ENCODE data around the gene SLC5A9. TPM values are rescaled to one million over a fixed set of nuclear protein-coding genes. Genes with fewer than 3 reads are reported as not detected.

The SLC5A9 gene
- total RNA-seq, 1 experiment from 2014 or later: not detected

DNA sequence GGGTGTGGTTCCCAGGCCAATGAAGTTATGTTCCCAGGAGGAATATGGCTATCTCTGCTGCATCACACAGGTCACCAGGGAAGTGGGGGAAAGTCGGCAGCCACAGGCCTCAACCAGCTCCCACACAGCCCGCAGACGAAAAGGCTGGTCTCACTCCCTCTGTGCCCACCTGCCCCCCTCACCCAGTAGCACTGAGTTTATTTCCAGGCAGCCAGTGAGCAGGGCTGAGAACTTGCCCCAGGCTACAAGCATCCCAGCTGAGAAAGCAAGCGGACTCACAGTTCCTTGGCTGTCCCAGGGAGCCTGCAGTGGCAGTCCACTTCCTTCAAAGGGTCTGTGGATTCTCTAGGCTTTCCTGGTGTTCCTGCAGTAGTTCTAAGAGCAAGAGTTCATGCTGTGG, 68.9 kb downstream of the SLC5A9 start:
- Histone ChIP-seq H3K9me3 (ENCODE audit: control insufficient read depth, low read depth, low read length) (no peaks in the 10 kb centered on the region), H2BK120ac (ENCODE audit: low read depth, low read length, poor library complexity, severe bottlenecking) (no peak overlapping the region), H4K8ac (replicated peaks; ENCODE audit: insufficient read length, low read depth, low read length) (no peak overlapping the region), H2AK5ac (ENCODE audit: insufficient read length, low read length) (no peak overlapping the region), H3K27ac (ENCODE audit: insufficient read length, low read depth, low read length) (no peak overlapping the region), H4K91ac (ENCODE audit: insufficient read length, low read depth, low read length) (no peak overlapping the region), H3K9ac (ENCODE audit: extremely low read depth, insufficient read length, low read length) (no peak overlapping the region), H3K18ac (ENCODE audit: insufficient read length, low read depth, low read length) (no peak overlapping the region), H3K56ac (ENCODE audit: insufficient read length, low read depth, low read length) (no peak overlapping the region), H4K5ac (ENCODE audit: insufficient read length, low read depth, low read length) (no peak overlapping the region), H3K14ac (ENCODE audit: insufficient read depth, low read length) (no peak overlapping the region), H3K23ac (ENCODE audit: insufficient read length, low read depth, low read length) (no peak overlapping the region), H3K4ac (ENCODE audit: low read depth, low read length) (no peak overlapping the region), H3K27me3 (ENCODE audit: insufficient read depth, low read length) (no peaks in the 10 kb centered on the region), H2BK5ac (ENCODE audit: insufficient read length, low read length) (no peak overlapping the region), H3T11ph (ENCODE audit: low read length) (no peak overlapping the region), H3K4me1 (ENCODE audit: insufficient read depth, low read length) (no peaks in the 10 kb centered on the region), H2BK20ac (ENCODE audit: low read depth, low read length, poor library complexity, severe bottlenecking) (no peak overlapping the region), H2BK15ac (ENCODE audit: low read depth, low read length) (no peak overlapping the region), H3K79me2 (ENCODE audit: insufficient read depth, low read length) (no peaks in the 10 kb centered on the region), H3K4me2 (ENCODE audit: insufficient read depth, insufficient read length, low read length) (no peak overlapping the region), H2BK12ac (ENCODE audit: insufficient read length, low read depth, low read length) (no peak overlapping the region), H3K79me1 (ENCODE audit: insufficient read depth, low read depth, low read length, poor library complexity, severe bottlenecking) (no peaks in the 10 kb centered on the region), H3K23me2 (ENCODE audit: insufficient read length, low read depth, low read length, poor library complexity, severe bottlenecking) (no peaks in the 10 kb centered on the region), H2AFZ (ENCODE audit: low read length) (no peak overlapping the region), H4K20me1 (ENCODE audit: control insufficient read depth, insufficient read depth, insufficient read length) (no peaks in the 10 kb centered on the region)
- H3K9me3 Mint-ChIP-seq: peaks cover 10 to 14% of the 10 kb centered on the region in 2 experiments; a peak in 4 of 5 replicates
- WGBS (ENCODE audit: extremely low coverage, insufficient read length, low lambda C conversion rate): no CpG with 5 or more reads among the region's 4 CpGs
- H3K4me1 Mint-ChIP-seq: no peaks in the 10 kb centered on the region; a peak in 1 of 4 replicates
- H3K36me3 Mint-ChIP-seq (ENCODE audit: insufficient read depth in 1 of 3, low read depth in 3 of 3): peaks cover 4 to 8% (median 7%) of the 10 kb centered on the region in 3 experiments; a peak in 5 of 7 replicates
- no peak overlapping the region for H3K4me3 Mint-ChIP-seq
- peak; percentile 26 for DNase-seq
- H3K27ac Mint-ChIP-seq: 0 out of 7 replicates have a peak overlapping the region, but pooled peaks of 1 of the 3 experiments have one; percentile 77
- H3K27me3 Mint-ChIP-seq (ENCODE audit: low read depth): peaks cover 1% of the 10 kb centered on the region; the same call in 1 of the 2 replicates
- TF ChIP-seq, protein P1, sequence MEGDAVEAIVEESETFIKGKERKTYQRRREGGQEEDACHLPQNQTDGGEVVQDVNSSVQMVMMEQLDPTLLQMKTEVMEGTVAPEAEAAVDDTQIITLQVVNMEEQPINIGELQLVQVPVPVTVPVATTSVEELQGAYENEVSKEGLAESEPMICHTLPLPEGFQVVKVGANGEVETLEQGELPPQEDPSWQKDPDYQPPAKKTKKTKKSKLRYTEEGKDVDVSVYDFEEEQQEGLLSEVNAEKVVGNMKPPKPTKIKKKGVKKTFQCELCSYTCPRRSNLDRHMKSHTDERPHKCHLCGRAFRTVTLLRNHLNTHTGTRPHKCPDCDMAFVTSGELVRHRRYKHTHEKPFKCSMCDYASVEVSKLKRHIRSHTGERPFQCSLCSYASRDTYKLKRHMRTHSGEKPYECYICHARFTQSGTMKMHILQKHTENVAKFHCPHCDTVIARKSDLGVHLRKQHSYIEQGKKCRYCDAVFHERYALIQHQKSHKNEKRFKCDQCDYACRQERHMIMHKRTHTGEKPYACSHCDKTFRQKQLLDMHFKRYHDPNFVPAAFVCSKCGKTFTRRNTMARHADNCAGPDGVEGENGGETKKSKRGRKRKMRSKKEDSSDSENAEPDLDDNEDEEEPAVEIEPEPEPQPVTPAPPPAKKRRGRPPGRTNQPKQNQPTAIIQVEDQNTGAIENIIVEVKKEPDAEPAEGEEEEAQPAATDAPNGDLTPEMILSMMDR (conservative IDR thresholded peaks at IDR 0.05): no peak

Data from H9 (cell line).